GM10248 (cell line): Measurements from ENCODE around the gene GRID2.

Source experiments
- CTCF ChIA-PET: fragments of 300-600 bp; sonication (Branson Sonifier 250); formaldehyde crosslinking; extraction: SDS; loops from one replicate; lab custom pipeline; 2021; ENCODE audit warnings: antibody characterized with exemption; lab: Yijun Ruan, JAX
- POLR2A ChIA-PET: fragments of 350-650 bp; sonication (Branson Sonifier 250); formaldehyde crosslinking; extraction: SDS; loops from one replicate; lab custom pipeline; 2020; ENCODE audit warnings: antibody characterized with exemption; lab: Yijun Ruan, JAX
- DNase-seq: peaks from one replicate; pipeline ENCODE4 v3.0.0; 2012; ENCODE audit errors: extremely low spot score
- TF ChIP-seq, protein P1 (sequence below): IDR thresholded peaks from 2 replicates; pipeline ENCODE4 v1.5.1; 2012; ENCODE audit warnings: mild to moderate bottlenecking, low read depth; ENCODE audit errors: extremely low read depth, missing control alignments, control extremely low read depth

The GRID2 gene

DNA sequence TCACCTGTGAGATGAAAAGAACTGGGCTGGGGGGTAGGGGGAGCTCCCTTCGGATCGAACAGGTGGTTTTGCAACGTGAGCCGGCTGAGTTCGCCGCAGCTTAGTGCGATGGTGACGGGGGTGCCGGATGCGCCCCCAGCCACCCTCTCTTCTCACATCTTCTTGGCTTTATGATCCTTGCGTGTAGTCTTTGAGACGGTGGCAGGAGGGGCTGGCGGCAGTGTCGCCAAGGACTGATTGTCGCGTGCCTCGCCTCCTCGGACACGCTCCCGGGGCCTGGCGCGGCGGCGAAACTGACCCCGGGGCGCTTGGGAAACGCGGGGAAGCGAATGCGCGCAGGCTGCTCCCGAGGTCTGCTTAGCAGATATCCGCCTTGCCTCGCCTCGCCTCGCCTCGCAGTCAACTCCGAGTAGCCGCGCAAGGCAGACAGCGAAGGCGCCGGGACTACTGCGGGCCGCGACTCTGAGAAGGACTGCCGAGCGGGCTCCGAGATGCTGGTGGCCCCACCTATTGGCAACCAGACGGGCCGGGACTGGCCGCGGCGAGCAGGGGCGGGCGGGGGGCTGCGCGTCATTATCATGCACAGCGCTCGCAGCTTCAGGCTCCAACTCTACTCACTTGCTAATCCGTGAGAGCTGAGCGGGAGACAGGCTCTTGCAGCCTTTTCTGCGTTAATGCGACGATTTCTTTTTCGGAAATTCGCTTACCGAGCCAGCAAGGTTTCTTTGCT, 1.5 kb downstream of the GRID2 start:
- POLR2A ChIA-PET, result no interaction called here
- DNase-seq, result peak; percentile 14
- CTCF ChIA-PET, result no interaction called here
- TF ChIP-seq, protein P1, sequence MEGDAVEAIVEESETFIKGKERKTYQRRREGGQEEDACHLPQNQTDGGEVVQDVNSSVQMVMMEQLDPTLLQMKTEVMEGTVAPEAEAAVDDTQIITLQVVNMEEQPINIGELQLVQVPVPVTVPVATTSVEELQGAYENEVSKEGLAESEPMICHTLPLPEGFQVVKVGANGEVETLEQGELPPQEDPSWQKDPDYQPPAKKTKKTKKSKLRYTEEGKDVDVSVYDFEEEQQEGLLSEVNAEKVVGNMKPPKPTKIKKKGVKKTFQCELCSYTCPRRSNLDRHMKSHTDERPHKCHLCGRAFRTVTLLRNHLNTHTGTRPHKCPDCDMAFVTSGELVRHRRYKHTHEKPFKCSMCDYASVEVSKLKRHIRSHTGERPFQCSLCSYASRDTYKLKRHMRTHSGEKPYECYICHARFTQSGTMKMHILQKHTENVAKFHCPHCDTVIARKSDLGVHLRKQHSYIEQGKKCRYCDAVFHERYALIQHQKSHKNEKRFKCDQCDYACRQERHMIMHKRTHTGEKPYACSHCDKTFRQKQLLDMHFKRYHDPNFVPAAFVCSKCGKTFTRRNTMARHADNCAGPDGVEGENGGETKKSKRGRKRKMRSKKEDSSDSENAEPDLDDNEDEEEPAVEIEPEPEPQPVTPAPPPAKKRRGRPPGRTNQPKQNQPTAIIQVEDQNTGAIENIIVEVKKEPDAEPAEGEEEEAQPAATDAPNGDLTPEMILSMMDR, result no peak

DNA sequence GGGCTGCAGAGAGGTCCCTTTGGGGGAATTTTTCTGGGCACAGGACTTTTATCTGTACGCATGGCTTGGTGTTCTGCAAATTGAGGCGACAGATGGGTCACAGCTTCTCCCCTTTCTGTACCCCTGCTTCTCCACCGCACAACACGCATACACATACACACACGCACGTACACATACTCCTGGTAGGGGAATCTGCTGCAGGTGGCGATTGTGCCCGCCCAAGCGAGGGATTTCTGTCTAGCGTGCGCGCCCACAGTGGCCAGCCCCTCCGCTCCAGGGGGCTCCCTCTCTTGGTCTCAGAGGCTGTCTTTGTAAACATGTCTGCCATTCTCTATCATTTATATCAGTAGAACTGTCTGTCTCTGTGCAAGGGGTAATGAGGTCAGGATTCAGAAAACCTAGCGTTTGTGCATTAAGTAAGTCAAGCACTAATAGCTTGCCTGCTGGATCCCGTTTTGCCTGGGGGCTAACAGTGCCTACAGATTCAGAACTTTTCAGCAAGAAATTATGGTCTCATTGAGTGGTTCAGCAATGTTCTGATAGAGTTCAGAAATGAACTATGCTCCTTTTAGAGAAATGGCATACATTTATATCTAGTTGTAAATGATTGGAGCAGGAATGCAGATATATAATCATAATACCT, 2.2 kb downstream of the GRID2 start:
- TF ChIP-seq, protein P1, result no peak
- ChIA-PET POLR2A (no interaction called here), CTCF (no interaction called here)
- DNase-seq, result no peak

DNA sequence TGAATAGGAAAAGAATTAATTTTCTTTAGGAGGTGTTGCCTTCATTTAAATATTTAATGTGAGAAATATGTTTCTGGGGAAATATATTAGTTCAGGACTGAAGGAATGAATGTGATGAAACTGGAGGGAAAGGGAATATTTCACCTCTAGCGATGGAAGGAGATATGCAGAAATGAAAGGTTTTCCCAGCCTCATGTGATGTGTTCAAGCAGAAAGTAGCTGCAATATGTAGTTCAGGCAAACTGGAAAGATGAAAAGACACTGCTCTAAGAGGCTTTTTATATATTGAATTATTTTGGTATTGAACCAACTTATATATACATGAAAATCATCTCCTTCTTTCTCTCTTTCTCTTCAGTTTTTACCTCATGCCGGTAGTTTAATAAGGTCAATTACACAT, 3.4 kb downstream of the GRID2 start:
- ChIA-PET POLR2A (no interaction called here), CTCF (no interaction called here)
- TF ChIP-seq, protein P1, result no peak
- DNase-seq, result no peak

- POLR2A ChIA-PET, result no interaction called here
- TF ChIP-seq, protein P1, result no peak
- CTCF ChIA-PET, result no interaction called here
- DNase-seq, result no peak
Measured at GRCh38 chr4:92307866-92308265, 4.1 kb downstream of the GRID2 start.

DNA sequence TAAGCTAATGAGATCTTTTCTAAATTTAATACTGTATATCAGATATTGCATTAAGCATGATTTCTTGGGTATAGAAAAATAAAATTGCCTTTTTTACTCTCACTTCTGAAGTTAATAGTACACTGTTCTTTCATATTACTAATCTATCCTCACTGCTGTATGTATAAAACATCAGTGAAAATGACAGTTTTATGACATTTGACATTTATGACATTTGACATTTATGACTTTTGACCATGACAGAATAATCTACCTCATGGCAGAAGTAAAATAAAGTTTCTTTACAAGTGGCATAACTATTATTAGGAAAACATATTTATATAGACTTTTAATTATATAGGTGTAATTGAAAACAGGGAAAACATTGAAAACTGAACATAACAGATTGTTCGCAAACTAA, 13.3 kb downstream of the GRID2 start:
- ChIA-PET CTCF (no interaction called here), POLR2A (no interaction called here)
- no peak for DNase-seq
- TF ChIP-seq, protein P1, result no peak

- ChIA-PET CTCF (no interaction called here), POLR2A (no interaction called here)
- TF ChIP-seq, protein P1, result no peak
- no peak for DNase-seq
Measured at GRCh38 chr4:92328095-92328494, 24.3 kb downstream of the GRID2 start.

DNA sequence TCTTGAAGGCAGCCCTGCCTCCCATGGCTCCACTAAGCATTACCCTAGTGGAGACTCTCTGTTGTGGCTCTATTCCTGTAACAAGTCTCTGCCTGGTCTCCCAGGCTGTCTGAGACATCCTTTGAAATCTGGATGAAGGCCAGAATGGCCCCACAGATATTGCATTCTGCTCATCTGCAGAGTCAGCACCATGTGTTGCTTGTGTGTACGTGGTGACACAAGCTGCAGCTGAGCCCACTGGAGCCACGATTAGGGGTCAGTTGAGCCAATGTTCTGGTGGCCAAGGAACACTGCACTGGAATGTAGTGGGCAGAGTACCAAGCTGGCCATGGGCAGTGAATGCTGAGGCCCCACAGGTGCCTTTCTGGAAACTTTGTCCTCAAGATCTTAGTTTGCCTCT, 29.2 kb downstream of the GRID2 start:
- ChIA-PET POLR2A (no interaction called here), CTCF (no interaction called here)
- DNase-seq, result no peak
- TF ChIP-seq, protein P1, result no peak
